Breast epithelium (tissue), 3 donors: ENCODE data around the gene DVL1.

ENCODE experiments used
- POLR2AphosphoS5 ChIP-seq, 3 donors: sonication (generic); formaldehyde crosslinking; IDR thresholded peaks; one replicate each; pipeline ENCODE4 v1.6.1; 2017; ENCODE audit warnings: antibody characterized with exemption in 3 of 3
- TF ChIP-seq, protein P1 (sequence below), 3 donors: fragments of 450-650 bp; IDR thresholded peaks; one replicate each; pipeline ENCODE4 v1.5.1; 2016 to 2017; ENCODE audit warnings: antibody characterized with exemption in 3 of 3, mild to moderate bottlenecking in 3 of 3, moderate library complexity in 3 of 3

DNA sequence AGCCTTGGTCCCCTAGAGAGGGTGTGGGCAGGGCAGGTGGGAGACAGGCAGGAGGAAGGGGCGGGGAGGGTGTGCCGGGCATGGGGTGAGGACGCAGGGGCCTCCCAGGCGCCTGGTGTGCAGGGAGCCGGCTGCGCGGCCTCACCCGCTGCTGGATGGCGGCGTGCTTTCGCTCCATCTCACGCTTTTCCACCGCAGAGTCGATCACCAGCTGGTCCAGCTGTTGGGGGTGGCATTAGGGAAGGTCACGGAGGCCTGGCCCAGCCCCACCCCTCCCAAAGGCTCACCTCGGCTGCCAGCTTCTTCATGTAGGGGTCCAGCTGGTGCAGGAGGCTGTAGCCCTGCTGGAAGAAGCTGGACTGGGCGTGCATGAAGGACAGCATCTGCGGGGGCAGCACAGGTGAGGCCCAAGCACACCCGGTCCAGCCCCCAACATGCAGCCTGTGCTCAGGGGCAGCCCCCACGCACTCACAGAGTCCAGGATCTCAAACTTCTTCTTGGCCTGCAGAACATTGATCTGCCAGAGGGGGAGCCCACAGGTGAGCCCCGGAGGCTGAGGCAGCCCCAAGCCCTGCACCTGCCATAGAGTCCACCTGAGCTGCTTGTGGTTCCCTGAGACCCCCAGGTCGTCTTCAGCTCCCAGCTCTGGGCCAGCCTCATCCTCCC is 49.4 kb downstream of the DVL1 start:
- TF ChIP-seq, protein P1, sequence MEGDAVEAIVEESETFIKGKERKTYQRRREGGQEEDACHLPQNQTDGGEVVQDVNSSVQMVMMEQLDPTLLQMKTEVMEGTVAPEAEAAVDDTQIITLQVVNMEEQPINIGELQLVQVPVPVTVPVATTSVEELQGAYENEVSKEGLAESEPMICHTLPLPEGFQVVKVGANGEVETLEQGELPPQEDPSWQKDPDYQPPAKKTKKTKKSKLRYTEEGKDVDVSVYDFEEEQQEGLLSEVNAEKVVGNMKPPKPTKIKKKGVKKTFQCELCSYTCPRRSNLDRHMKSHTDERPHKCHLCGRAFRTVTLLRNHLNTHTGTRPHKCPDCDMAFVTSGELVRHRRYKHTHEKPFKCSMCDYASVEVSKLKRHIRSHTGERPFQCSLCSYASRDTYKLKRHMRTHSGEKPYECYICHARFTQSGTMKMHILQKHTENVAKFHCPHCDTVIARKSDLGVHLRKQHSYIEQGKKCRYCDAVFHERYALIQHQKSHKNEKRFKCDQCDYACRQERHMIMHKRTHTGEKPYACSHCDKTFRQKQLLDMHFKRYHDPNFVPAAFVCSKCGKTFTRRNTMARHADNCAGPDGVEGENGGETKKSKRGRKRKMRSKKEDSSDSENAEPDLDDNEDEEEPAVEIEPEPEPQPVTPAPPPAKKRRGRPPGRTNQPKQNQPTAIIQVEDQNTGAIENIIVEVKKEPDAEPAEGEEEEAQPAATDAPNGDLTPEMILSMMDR (IDR thresholded peaks at IDR 0.05) = no peak
- no peak for TF ChIP-seq POLR2AphosphoS5 (IDR thresholded peaks at IDR 0.05)
